Muscle layer of duodenum (tissue), 2 donors: ENCODE results near the gene NAA30.
"Not testable (repeated sequence)": the region's sequence is repeated elsewhere in the genome, so short reads cannot be mapped to it uniquely, and the experiment has no call there.

Experiments used
- H3K27ac ChIP-seq: one replicate; pipeline ENCODE4 v1.7.0; 2013; ENCODE audit warnings: mild to moderate bottlenecking, low read length
- H3K27me3 ChIP-seq: one replicate; pipeline ENCODE4 v1.7.0; 2013; ENCODE audit warnings: low read depth, mild to moderate bottlenecking, control low read depth, low read length
- H3K36me3 ChIP-seq, 2 donors: one replicate each; pipeline ENCODE4 v1.7.0; 2013; ENCODE audit warnings: low read length in 2 of 2, control low read depth in 1 of 2, mild to moderate bottlenecking in 1 of 2; ENCODE audit not compliant: insufficient read depth in 2 of 2, control insufficient read depth in 1 of 2
- H3K4me1 ChIP-seq, 2 donors: one replicate each; pipeline ENCODE4 v1.7.0; 2013; ENCODE audit warnings: low read length in 2 of 2, mild to moderate bottlenecking in 2 of 2, control low read depth in 1 of 2, moderate library complexity in 1 of 2; ENCODE audit not compliant: insufficient read depth in 2 of 2, control insufficient read depth in 1 of 2
- H3K4me3 ChIP-seq, 2 donors: one replicate each; pipeline ENCODE4 v1.7.0; 2013; ENCODE audit warnings: low read length in 2 of 2, low read depth in 1 of 2, mild to moderate bottlenecking in 1 of 2
- H3K9me3 ChIP-seq, 2 donors: one replicate each; pipeline ENCODE4 v1.7.0; 2013; ENCODE audit warnings: low read length in 2 of 2, control low read depth in 1 of 2, mild to moderate bottlenecking in 1 of 2; ENCODE audit not compliant: control insufficient read depth in 1 of 2
- donor health status: healthy.

The NAA30 gene

GRCh38 chr14:57390037-57390805, at the start of gene NAA30:
Gene NAA30 (plus strand): TSS chr14:57390586. CDS start chr14:57390958, 372 bp downstream.
- H3K27ac ChIP-seq: peak within 1 kb of the TSS; percentile 75
- no peaks in the 10 kb centered on the region for H3K27me3 ChIP-seq
- H3K4me3 ChIP-seq: peak within 1 kb of the TSS; percentile 85 to 89
- H3K4me1 ChIP-seq: peaks cover 6 to 24% of the 10 kb centered on the region in 2 donors
- H3K9me3 ChIP-seq: no peaks in the 10 kb centered on the region
- peaks cover 0 to under 1% of the 10 kb centered on the region in 2 donors for H3K36me3 ChIP-seq

GRCh38 chr14:57343545-57344297, 46.7 kb upstream of the NAA30 start:
- H3K27ac ChIP-seq, H3K4me3 ChIP-seq: not testable (repeated sequence)

GRCh38 chr14:57345106-57345505, 45.3 kb upstream of the NAA30 start:
- Histone ChIP-seq H3K4me1 (no peaks in the 10 kb centered on the region), H3K4me3 (no peak overlapping the region), H3K27me3 (no peaks in the 10 kb centered on the region), H3K36me3 (no peaks in the 10 kb centered on the region), H3K9me3 (no peaks in the 10 kb centered on the region), H3K27ac (no peak overlapping the region)

More at GRCh38 chr14:57343545-57344297, 46.7 kb upstream of the NAA30 start:
- H3K9me3 ChIP-seq, H3K4me1 ChIP-seq, H3K36me3 ChIP-seq, H3K27me3 ChIP-seq: not testable (repeated sequence)

- no peak overlapping the region for H3K27ac ChIP-seq
- no peaks in the 10 kb centered on the region for H3K9me3 ChIP-seq
- no peaks in the 10 kb centered on the region for H3K27me3 ChIP-seq
- H3K4me3 ChIP-seq: no peak overlapping the region
- H3K36me3 ChIP-seq: no peaks in the 10 kb centered on the region
- H3K4me1 ChIP-seq: no peaks in the 10 kb centered on the region
These were observed 43.6 kb upstream of the NAA30 start for GRCh38 chr14:57346741-57347140.

- Histone ChIP-seq H3K9me3 (no peaks in the 10 kb centered on the region), H3K4me3 (no peak overlapping the region)
These were observed 37.8 kb upstream of the NAA30 start for GRCh38 chr14:57352396-57353170.

GRCh38 chr14:57355081-57355800, 35.1 kb upstream of the NAA30 start:
- Histone ChIP-seq H3K27me3 (no peaks in the 10 kb centered on the region), H3K9me3 (no peaks in the 10 kb centered on the region), H3K4me3 (no peak overlapping the region), H3K27ac (no peak overlapping the region), H3K36me3 (no peaks in the 10 kb centered on the region), H3K4me1 (no peaks in the 10 kb centered on the region)

More at GRCh38 chr14:57352396-57353170, 37.8 kb upstream of the NAA30 start:
- H3K27me3 ChIP-seq: no peaks in the 10 kb centered on the region
- H3K36me3 ChIP-seq: no peaks in the 10 kb centered on the region
- H3K4me1 ChIP-seq: no peaks in the 10 kb centered on the region
- H3K27ac ChIP-seq: no peak overlapping the region

- H3K4me3 ChIP-seq: no peak overlapping the region
- no peaks in the 10 kb centered on the region for H3K36me3 ChIP-seq
- H3K9me3 ChIP-seq: no peaks in the 10 kb centered on the region
- H3K4me1 ChIP-seq: no peaks in the 10 kb centered on the region
- H3K27ac ChIP-seq: no peak overlapping the region
- no peaks in the 10 kb centered on the region for H3K27me3 ChIP-seq
These were observed 28.0 kb upstream of the NAA30 start for GRCh38 chr14:57362361-57362760.

GRCh38 chr14:57364659-57365450, 25.5 kb upstream of the NAA30 start:
- no peak overlapping the region for H3K4me3 ChIP-seq
- no peaks in the 10 kb centered on the region for H3K27me3 ChIP-seq
- no peaks in the 10 kb centered on the region for H3K9me3 ChIP-seq
- H3K27ac ChIP-seq: no peak overlapping the region
- H3K36me3 ChIP-seq: no peaks in the 10 kb centered on the region
- H3K4me1 ChIP-seq: no peaks in the 10 kb centered on the region

- not testable (repeated sequence) for H3K36me3 ChIP-seq, H3K27ac ChIP-seq, H3K27me3 ChIP-seq, H3K9me3 ChIP-seq, H3K4me1 ChIP-seq, H3K4me3 ChIP-seq
These were observed 20.2 kb upstream of the NAA30 start for GRCh38 chr14:57370187-57370586.

GRCh38 chr14:57371013-57371412, 19.4 kb upstream of the NAA30 start:
- no peaks in the 10 kb centered on the region for H3K36me3 ChIP-seq
- H3K4me3 ChIP-seq: no peak overlapping the region
- H3K27ac ChIP-seq: no peak overlapping the region
- H3K9me3 ChIP-seq: no peaks in the 10 kb centered on the region
- no peaks in the 10 kb centered on the region for H3K4me1 ChIP-seq
- no peaks in the 10 kb centered on the region for H3K27me3 ChIP-seq
